ENCODE results near the gene ELL. TPM values are rescaled to one million over a fixed set of nuclear protein-coding genes. Genes with fewer than 3 reads are reported as not detected.

Gene ELL
- polyA plus RNA-seq, 1 of the 3 experiments (the other 2 are of a cell fraction): 7.4 TPM

GRCh38 chr19:18504886-18505610 is 16.8 kb downstream of the ELL start:
- peaks cover 96% of the 10 kb centered on the region for H3K79me2 ChIP-seq (ENCODE audit: insufficient read depth)
- POLR2A ChIA-PET: no interaction called here
- no peak for DNase-seq
- no peaks in the 10 kb centered on the region for H3K36me3 ChIP-seq (replicated peaks in 1 of 2; ENCODE audit: control insufficient read depth in 1 of 2, insufficient read depth in 2 of 2, low read length in 1 of 2)
- no peak overlapping the region for H3K4me3 ChIP-seq (ENCODE audit: low read depth in 2 of 2, low read length in 1 of 2)
- H3F3A ChIP-seq (replicated peaks; ENCODE audit: insufficient read depth): no peaks in the 10 kb centered on the region
- CTCF ChIA-PET: interaction anchor here (0.8 to 4.2 kb wide), 7 partner anchors 10 to 44 kb away, joined by 3 to 36 read pairs (median 4); partner anchors contain the start of gene ELL
- H3K9me3 ChIP-seq: no peaks in the 10 kb centered on the region
- H3K4me2 ChIP-seq: no peak overlapping the region
- TF ChIP-seq NRF1 (IDR thresholded peaks at IDR 0.05; ENCODE audit: low read depth, low read length) (no peak), ELF1 (IDR thresholded peaks at IDR 0.05) (no peak), RFX5 (IDR thresholded peaks at IDR 0.05; ENCODE audit: low read length) (no peak), NFIC (IDR thresholded peaks at IDR 0.05; ENCODE audit: borderline replicate concordance) (no peak), IRF3 (IDR thresholded peaks at IDR 0.05; ENCODE audit: low read depth, low read length) (no peak), YY1 (IDR thresholded peaks at IDR 0.05; ENCODE audit: low read depth) (no peak), TEAD4 (IDR thresholded peaks at IDR 0.05; ENCODE audit: borderline replicate concordance, insufficient read depth) (no peak), RCOR1 (IDR thresholded peaks at IDR 0.05; ENCODE audit: low read length) (no peak), FOXJ3 (CRISPR knock-in tag; IDR thresholded peaks at IDR 0.05) (no peak), SMC3 (IDR thresholded peaks at IDR 0.05; ENCODE audit: low read depth, low read length) (no peak), GABPA (IDR thresholded peaks at IDR 0.05; ENCODE audit: low read depth) (no peak), USF2 (IDR thresholded peaks at IDR 0.05; ENCODE audit: borderline replicate concordance, low read depth, low read length) (no peak)
- TF ChIP-seq, protein P1, sequence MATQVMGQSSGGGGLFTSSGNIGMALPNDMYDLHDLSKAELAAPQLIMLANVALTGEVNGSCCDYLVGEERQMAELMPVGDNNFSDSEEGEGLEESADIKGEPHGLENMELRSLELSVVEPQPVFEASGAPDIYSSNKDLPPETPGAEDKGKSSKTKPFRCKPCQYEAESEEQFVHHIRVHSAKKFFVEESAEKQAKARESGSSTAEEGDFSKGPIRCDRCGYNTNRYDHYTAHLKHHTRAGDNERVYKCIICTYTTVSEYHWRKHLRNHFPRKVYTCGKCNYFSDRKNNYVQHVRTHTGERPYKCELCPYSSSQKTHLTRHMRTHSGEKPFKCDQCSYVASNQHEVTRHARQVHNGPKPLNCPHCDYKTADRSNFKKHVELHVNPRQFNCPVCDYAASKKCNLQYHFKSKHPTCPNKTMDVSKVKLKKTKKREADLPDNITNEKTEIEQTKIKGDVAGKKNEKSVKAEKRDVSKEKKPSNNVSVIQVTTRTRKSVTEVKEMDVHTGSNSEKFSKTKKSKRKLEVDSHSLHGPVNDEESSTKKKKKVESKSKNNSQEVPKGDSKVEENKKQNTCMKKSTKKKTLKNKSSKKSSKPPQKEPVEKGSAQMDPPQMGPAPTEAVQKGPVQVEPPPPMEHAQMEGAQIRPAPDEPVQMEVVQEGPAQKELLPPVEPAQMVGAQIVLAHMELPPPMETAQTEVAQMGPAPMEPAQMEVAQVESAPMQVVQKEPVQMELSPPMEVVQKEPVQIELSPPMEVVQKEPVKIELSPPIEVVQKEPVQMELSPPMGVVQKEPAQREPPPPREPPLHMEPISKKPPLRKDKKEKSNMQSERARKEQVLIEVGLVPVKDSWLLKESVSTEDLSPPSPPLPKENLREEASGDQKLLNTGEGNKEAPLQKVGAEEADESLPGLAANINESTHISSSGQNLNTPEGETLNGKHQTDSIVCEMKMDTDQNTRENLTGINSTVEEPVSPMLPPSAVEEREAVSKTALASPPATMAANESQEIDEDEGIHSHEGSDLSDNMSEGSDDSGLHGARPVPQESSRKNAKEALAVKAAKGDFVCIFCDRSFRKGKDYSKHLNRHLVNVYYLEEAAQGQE (IDR thresholded peaks at IDR 0.05; ENCODE audit: low read depth, low read length): no peak
- no peak overlapping the region; a peak in 1 of 4 replicates for H3K27ac ChIP-seq (ENCODE audit: low read depth in 2 of 2, low read length in 1 of 2)
- peaks cover 100% of the 10 kb centered on the region for H4K20me1 ChIP-seq (ENCODE audit: insufficient read depth)
- H3K27me3 ChIP-seq (ENCODE audit: insufficient read depth): no peaks in the 10 kb centered on the region
- 93% methylated on average over 7 of the region's 8 CpGs for WGBS (ENCODE audit: low lambda C conversion rate)
- no peaks in the 10 kb centered on the region for H3K9me2 ChIP-seq
- peaks cover 0 to 75% of the 10 kb centered on the region in 2 experiments; a peak in 1 of 4 replicates for H3K4me1 ChIP-seq (ENCODE audit: control insufficient read depth in 1 of 2, insufficient read depth in 2 of 2, low read depth in 1 of 2, low read length in 1 of 2)
- no peak overlapping the region for H3K9ac ChIP-seq
- H2AFZ ChIP-seq (ENCODE audit: low read depth): no peak overlapping the region
